Fibroblast of lung (primary cell): ENCODE measurements around the gene ZNF92. TPM values are rescaled to one million over a fixed set of nuclear protein-coding genes. Genes with fewer than 3 reads are reported as not detected.
"Not testable (repeated sequence)": the region's sequence is repeated elsewhere in the genome, so short reads cannot be mapped to it uniquely, and the experiment has no call there.

Experiments used
- DNase-seq, 2 donors: peaks; one replicate each; pipeline versions ENCODE4 v3.0.0 to v3.0.0-alpha.2; 2010; ENCODE audit warnings: low read depth in 2 of 2
- H2AFZ ChIP-seq: 2 replicates; pipeline ENCODE4 v1.5.1; 2012; ENCODE audit warnings: low read length, control low read depth, inconsistent platforms
- H3K27ac ChIP-seq: 2 replicates; pipeline ENCODE4 v1.5.1; 2011; ENCODE audit warnings: low read length, control low read depth; ENCODE audit not compliant: insufficient read depth
- H3K27me3 ChIP-seq: 2 replicates; pipeline ENCODE4 v1.5.1; 2011; ENCODE audit warnings: mild to moderate bottlenecking, low read length; ENCODE audit not compliant: control insufficient read depth, insufficient read depth
- H3K36me3 ChIP-seq: 2 replicates; pipeline ENCODE4 v1.5.1; 2011; ENCODE audit warnings: low read length; ENCODE audit not compliant: control insufficient read depth, insufficient read depth
- H3K4me1 ChIP-seq: 2 replicates; pipeline ENCODE4 v1.5.1; 2011; ENCODE audit warnings: low read length; ENCODE audit not compliant: control insufficient read depth, insufficient read depth; ENCODE audit errors: extremely low read depth
- H3K4me2 ChIP-seq: 2 replicates; pipeline ENCODE4 v1.5.1; 2011; ENCODE audit warnings: low read length, control low read depth; ENCODE audit not compliant: insufficient read depth; ENCODE audit errors: extremely low read depth
- H3K4me3 ChIP-seq, 4 experiments: fragments of 200-600 bp in 1 of 4; sonication (generic) in 1 of 4; replicated peaks in 1 of 4; 2 replicates each; pipeline ENCODE4 v1.5.1; 2011 to 2016; ENCODE audit warnings: low read length in 4 of 4, low read depth in 3 of 4, mild to moderate bottlenecking in 3 of 4, control low read depth in 2 of 4, inconsistent platforms in 1 of 4, mixed read lengths in 1 of 4; ENCODE audit not compliant: insufficient read depth in 1 of 4; ENCODE audit errors: control extremely low read depth in 1 of 4
- H3K79me2 ChIP-seq: 2 replicates; pipeline ENCODE4 v1.5.1; 2012; ENCODE audit warnings: mild to moderate bottlenecking, low read length, inconsistent platforms; ENCODE audit not compliant: control insufficient read depth, insufficient read depth
- H3K9ac ChIP-seq: 2 replicates; pipeline ENCODE4 v1.5.1; 2011; ENCODE audit warnings: mild to moderate bottlenecking, low read length, control low read depth; ENCODE audit not compliant: insufficient read depth
- H3K9me3 ChIP-seq: 2 replicates; pipeline ENCODE4 v1.5.1; 2012; ENCODE audit warnings: low read depth, low read length; ENCODE audit not compliant: control insufficient read depth, insufficient read depth
- H4K20me1 ChIP-seq: 2 replicates; pipeline ENCODE4 v1.5.1; 2011; ENCODE audit warnings: low read length; ENCODE audit not compliant: control insufficient read depth, insufficient read depth; ENCODE audit errors: extremely low read depth
- CTCF ChIP-seq, 2 donors: IDR thresholded peaks in 1 of 2; conservative IDR thresholded peaks in 1 of 2; 1 replicate in 1 of 2; 2 replicates in 1 of 2; pipeline ENCODE4 v1.5.1; 2011 to 2012; ENCODE audit warnings: low read length in 2 of 2, control low read depth in 1 of 2, inconsistent platforms in 1 of 2, low read depth in 1 of 2, mild to moderate bottlenecking in 1 of 2
- EZH2 ChIP-seq: IDR thresholded peaks from 2 replicates; pipeline ENCODE4 v1.5.1; 2012; ENCODE audit warnings: low read length, control low read depth, mild to moderate bottlenecking; ENCODE audit errors: missing control alignments
- polyA plus RNA-seq, 2 donors: library from polyadenylated mRNA; depleted of rRNA in 1 of 2; stranded (reverse) in 1 of 2; unstranded in 1 of 2; fragments of >200 nt; gene quantifications; 2 replicates each; pipeline ENCODE4 v1.2.1, GENCODE V29; 2011 to 2012; ENCODE audit warnings: missing spikeins in 1 of 2
- total RNA-seq: library from RNA; depleted of rRNA; stranded (reverse); fragments of >200 nt; gene quantifications from 2 replicates; pipeline ENCODE4 v1.2.1, GENCODE V29; 2014

The ZNF92 gene
- total and polyA plus RNA-seq, 2 donors (not counting 1 experiment from before 2014, with no cell fraction given) = 3.6 to 4.0 TPM

GRCh38 chr7:65339257-65339656 is 34.4 kb upstream of the ZNF92 start:
- H3K79me2 ChIP-seq = no peaks in the 10 kb centered on the region
- H4K20me1 ChIP-seq = no peaks in the 10 kb centered on the region
- H3K4me3 ChIP-seq = no peak overlapping the region
- no peak overlapping the region for H3K9ac ChIP-seq
- H3K4me1 ChIP-seq = no peaks in the 10 kb centered on the region
- no peaks in the 10 kb centered on the region for H3K27me3 ChIP-seq
- DNase-seq = no peak
- no peaks in the 10 kb centered on the region for H3K36me3 ChIP-seq
- H3K9me3 ChIP-seq = no peaks in the 10 kb centered on the region
- no peak overlapping the region for H3K4me2 ChIP-seq
- no peak for TF ChIP-seq EZH2
- no peak for TF ChIP-seq CTCF (conservative IDR thresholded peaks at IDR 0.05 in 1 of 2, IDR thresholded peaks at IDR 0.05 in 1 of 2; ENCODE audit: low read depth in 1 of 2, low read length in 2 of 2)
- no peak overlapping the region for H2AFZ ChIP-seq
- H3K27ac ChIP-seq = no peak overlapping the region

GRCh38 chr7:65342723-65343629 is 30.7 kb upstream of the ZNF92 start:
- Histone ChIP-seq H3K4me3 (no peak overlapping the region), H3K9me3 (no peaks in the 10 kb centered on the region), H3K9ac (no peak overlapping the region), H3K4me1 (no peaks in the 10 kb centered on the region), H3K36me3 (no peaks in the 10 kb centered on the region), H3K79me2 (no peaks in the 10 kb centered on the region), H4K20me1 (no peaks in the 10 kb centered on the region), H2AFZ (no peak overlapping the region), H3K27ac (no peak overlapping the region), H3K27me3 (no peaks in the 10 kb centered on the region), H3K4me2 (no peak overlapping the region)
- DNase-seq = no peak
- TF ChIP-seq CTCF (conservative IDR thresholded peaks at IDR 0.05 in 1 of 2, IDR thresholded peaks at IDR 0.05 in 1 of 2; ENCODE audit: low read depth in 1 of 2, low read length in 2 of 2) = no peak
- TF ChIP-seq EZH2 = no peak

GRCh38 chr7:65344541-65344940 is 29.1 kb upstream of the ZNF92 start:
- not testable (repeated sequence) for H3K27ac ChIP-seq, H3K4me2 ChIP-seq, H3K4me3 ChIP-seq, H3K4me1 ChIP-seq, H3K9me3 ChIP-seq, H2AFZ ChIP-seq, H3K27me3 ChIP-seq, H3K36me3 ChIP-seq, H4K20me1 ChIP-seq, H3K79me2 ChIP-seq, DNase-seq, H3K9ac ChIP-seq
